Keratinocyte (primary cell): Measurements from ENCODE around the gene MAOA. TPM values are rescaled to one million over a fixed set of nuclear protein-coding genes. Genes with fewer than 3 reads are reported as not detected.

ENCODE experiments used
- DNase-seq: peaks from one replicate; pipeline ENCODE4 v3.0.0-alpha.2; 2011; ENCODE audit warnings: low read depth, missing footprints, low spot score
- FAIRE-seq: peaks from 2 replicates; lab custom pipeline; 2011; peaks lifted over from hg19 to GRCh38; lab: Jason Lieb, UNC
- H2AFZ ChIP-seq: 2 replicates; pipeline ENCODE4 v1.6.0; 2012; ENCODE audit warnings: low read length, control low read depth, inconsistent platforms; ENCODE audit not compliant: control insufficient read depth
- H3K27ac ChIP-seq: 2 replicates; pipeline ENCODE4 v1.5.1; 2011; ENCODE audit warnings: low read length; ENCODE audit not compliant: control insufficient read depth, insufficient read depth
- H3K27me3 ChIP-seq: 3 replicates; pipeline ENCODE4 v1.6.0; 2011; ENCODE audit warnings: low read length; ENCODE audit not compliant: control insufficient read depth, insufficient read depth; ENCODE audit errors: extremely low read depth
- H3K36me3 ChIP-seq, 2 experiments: 2 replicates in 1 of 2; 3 replicates in 1 of 2; pipeline ENCODE4 v1.5.1; 2011; ENCODE audit warnings: low read length in 2 of 2, mild to moderate bottlenecking in 1 of 2; ENCODE audit not compliant: control insufficient read depth in 2 of 2, insufficient read depth in 2 of 2; ENCODE audit errors: extremely low read depth in 1 of 2
- H3K4me1 ChIP-seq: 3 replicates; pipeline ENCODE4 v1.5.1; 2011; ENCODE audit warnings: low read length; ENCODE audit not compliant: control insufficient read depth, insufficient read depth; ENCODE audit errors: extremely low read depth
- H3K4me2 ChIP-seq: 3 replicates; pipeline ENCODE4 v1.6.0; 2011; ENCODE audit warnings: low read depth, low read length; ENCODE audit not compliant: control insufficient read depth, insufficient read depth; ENCODE audit errors: extremely low read depth
- H3K4me3 ChIP-seq, 3 experiments: fragments of 200-600 bp in 1 of 3; sonication (generic) in 1 of 3; 2 replicates in 2 of 3; 3 replicates in 1 of 3; pipeline ENCODE4 v1.5.1; 2011 to 2016; ENCODE audit warnings: low read length in 3 of 3, mild to moderate bottlenecking in 3 of 3, control low read depth in 2 of 3, inconsistent platforms in 1 of 3, low read depth in 1 of 3, mixed read lengths in 1 of 3, mixed run types in 1 of 3, moderate library complexity in 1 of 3; ENCODE audit not compliant: control insufficient read depth in 2 of 3, insufficient read depth in 2 of 3; ENCODE audit errors: extremely low read depth in 1 of 3
- H3K79me2 ChIP-seq: 2 replicates; pipeline ENCODE4 v1.6.0; 2012; ENCODE audit warnings: low read length; ENCODE audit not compliant: control insufficient read depth, insufficient read depth
- H3K9ac ChIP-seq: 3 replicates; pipeline ENCODE4 v1.6.0; 2011; ENCODE audit warnings: low read length; ENCODE audit not compliant: control insufficient read depth, insufficient read depth; ENCODE audit errors: extremely low read depth
- H3K9me1 ChIP-seq: 3 replicates; pipeline ENCODE4 v1.6.0; 2011; ENCODE audit warnings: low read length; ENCODE audit not compliant: control insufficient read depth, insufficient read depth; ENCODE audit errors: extremely low read depth
- H3K9me3 ChIP-seq: 2 replicates; pipeline ENCODE4 v1.5.1; 2012; ENCODE audit warnings: low read depth, low read length; ENCODE audit not compliant: control insufficient read depth
- H4K20me1 ChIP-seq: 3 replicates; pipeline ENCODE4 v1.6.0; 2011; ENCODE audit warnings: low read length; ENCODE audit not compliant: control insufficient read depth, insufficient read depth; ENCODE audit errors: extremely low read depth
- CTCF ChIP-seq, 3 experiments: IDR thresholded peaks in 1 of 3; conservative IDR thresholded peaks in 1 of 3; optimal IDR thresholded peaks in 1 of 3; 2 replicates in 2 of 3; 3 replicates in 1 of 3; pipeline versions ENCODE3 to v1.5.1; 2011; ENCODE audit warnings: low read length in 3 of 3, mild to moderate bottlenecking in 3 of 3, moderate library complexity in 2 of 3, control low read depth in 1 of 3, inconsistent platforms in 1 of 3; ENCODE audit not compliant: insufficient read depth in 2 of 3; ENCODE audit errors: extremely low read depth in 1 of 3
- EZH2 ChIP-seq: IDR thresholded peaks from one replicate; pipeline ENCODE4 v1.6.1; 2012; ENCODE audit warnings: inconsistent platforms, mild to moderate bottlenecking, low read length, moderate library complexity
- dilution Hi-C: fragments of 300-500 bp; cut with MboI; formaldehyde crosslinking; loops from one replicate; pipeline ENCODE4 v1.7.0; 2020; ENCODE audit warnings: low sequenced_read_pairs; ENCODE audit not compliant: extremely low pct_ligation_motif_present
- polyA plus RNA-seq, 5 experiments: library from polyadenylated mRNA; depleted of rRNA in 3 of 5; stranded (reverse) in 3 of 5; stranded (forward) in 1 of 5; unstranded in 1 of 5; fragments of >200 nt; gene quantifications; 1 replicate in 1 of 5; 2 replicates in 3 of 5; 3 replicates in 1 of 5; pipeline versions ENCODE4 v1.2.1 to v1.2.3, GENCODE V29; 2011 to 2012; ENCODE audit warnings: missing spikeins in 2 of 5, low read depth in 1 of 5, low replicate concordance in 1 of 5

The MAOA gene
- polyA plus RNA-seq, 1 donor (not counting 4 experiments of a cell fraction or from before 2014, with no cell fraction given): 69.7 TPM

- no peak overlapping the region for H3K9ac ChIP-seq
These were observed 87.2 kb downstream of the MAOA start for GRCh38 chrX:43743100-43743822.

GRCh38 chrX:43744284-43744683 is 88.2 kb downstream of the MAOA start:
- Histone ChIP-seq H3K4me3 (no peak overlapping the region), H2AFZ (no peak overlapping the region), H3K9me1 (no peaks in the 10 kb centered on the region), H3K4me2 (no peak overlapping the region), H3K36me3 (peaks cover 0 to 2% of the 10 kb centered on the region in 2 experiments), H3K79me2 (no peaks in the 10 kb centered on the region), H3K27ac (no peak overlapping the region), H3K4me1 (no peaks in the 10 kb centered on the region), H3K9ac (no peak overlapping the region), H4K20me1 (no peaks in the 10 kb centered on the region), H3K9me3 (no peaks in the 10 kb centered on the region), H3K27me3 (no peaks in the 10 kb centered on the region)
- FAIRE-seq (no peak), DNase-seq (no peak)
- no peak for TF ChIP-seq EZH2
- no peak for TF ChIP-seq CTCF (optimal IDR thresholded peaks at IDR 0.05 in 1 of 3, IDR thresholded peaks at IDR 0.05 in 1 of 3, conservative IDR thresholded peaks at IDR 0.05 in 1 of 3; ENCODE audit: extremely low read depth in 1 of 3, insufficient read depth in 2 of 3, low read length in 3 of 3)
- dilution Hi-C loops: no loop called here

More at GRCh38 chrX:43743100-43743822, 87.2 kb downstream of the MAOA start:
- FAIRE-seq (no peak), DNase-seq (no peak)
- H2AFZ ChIP-seq: no peak overlapping the region
- dilution Hi-C loops: no loop called here
- no peaks in the 10 kb centered on the region for H3K9me1 ChIP-seq
- H3K79me2 ChIP-seq: no peaks in the 10 kb centered on the region
- H3K4me1 ChIP-seq: no peaks in the 10 kb centered on the region
- H3K9me3 ChIP-seq: no peaks in the 10 kb centered on the region
- no peaks in the 10 kb centered on the region for H3K27me3 ChIP-seq
- H3K36me3 ChIP-seq: peaks cover 0 to 2% of the 10 kb centered on the region in 2 experiments
- no peak overlapping the region for H3K27ac ChIP-seq
- no peak for TF ChIP-seq EZH2
- TF ChIP-seq CTCF (optimal IDR thresholded peaks at IDR 0.05 in 1 of 3, IDR thresholded peaks at IDR 0.05 in 1 of 3, conservative IDR thresholded peaks at IDR 0.05 in 1 of 3; ENCODE audit: extremely low read depth in 1 of 3, insufficient read depth in 2 of 3, low read length in 3 of 3): no peak
- H3K4me3 ChIP-seq: no peak overlapping the region
- no peaks in the 10 kb centered on the region for H4K20me1 ChIP-seq
- H3K4me2 ChIP-seq: no peak overlapping the region
